K562 treated with DMSO at 1 percent for 24 hours (cell line): ENCODE measurements around the gene DLK2. TPM values are rescaled to one million over a fixed set of nuclear protein-coding genes. Genes with fewer than 3 reads are reported as not detected.

ENCODE experiments used
- total RNA-seq: library from RNA; unstranded; fragments of 300-600 nt; gene quantifications from 2 replicates; pipeline ENCODE4 v1.2.3, GENCODE V29; 2022; ENCODE audit warnings: low read depth; ENCODE audit not compliant: insufficient read depth

Gene DLK2
- total RNA-seq: 1.9 and 3.7 TPM in 2 replicates

GRCh38 chr6:43455531-43456428 is at the start of gene DLK2:
DLK2 (minus strand) TSS chr6:43455548; CDS start chr6:43454825, 723 bp downstream.

DNA sequence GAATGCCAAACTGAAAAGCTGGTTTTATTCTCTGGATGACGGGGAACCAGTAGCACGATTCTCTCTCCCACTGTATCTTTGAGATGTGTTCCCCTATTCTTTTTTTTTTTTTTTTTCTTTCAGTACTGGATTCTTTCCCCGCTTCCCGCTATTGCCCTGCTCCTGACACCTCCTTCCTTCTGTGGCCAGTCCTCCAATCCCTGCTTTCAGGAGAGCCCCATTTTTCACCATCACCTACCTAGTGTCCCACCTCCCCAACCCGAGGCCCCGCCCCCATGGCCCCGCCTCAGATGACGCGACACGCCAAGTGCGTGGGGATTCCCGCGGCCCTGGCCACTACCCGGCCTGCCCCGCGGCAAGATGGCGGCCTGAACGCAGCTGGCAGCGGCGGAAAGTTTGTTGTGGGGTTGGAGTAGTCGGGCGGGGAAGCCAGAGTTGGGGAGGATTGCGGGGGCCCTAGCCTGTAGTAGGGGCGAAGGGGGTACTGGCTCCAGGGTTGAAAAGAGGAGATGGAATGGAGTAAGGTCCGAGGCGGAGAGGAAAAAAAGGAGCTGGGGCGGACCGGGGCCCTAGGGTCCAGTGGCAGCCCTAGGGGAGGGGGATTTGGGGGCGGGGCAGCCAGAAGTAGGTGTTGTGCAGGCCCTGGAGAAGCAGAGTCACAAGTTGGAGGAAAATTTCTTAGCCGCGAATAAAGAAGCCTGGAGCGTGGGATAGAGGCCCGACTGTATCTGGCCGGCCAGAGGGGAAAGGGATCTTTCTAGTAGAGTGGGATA is 22.1 kb upstream of the DLK2 start, which contains the start of gene TJAP1:
Gene TJAP1, plus strand, starts transcription at position 336 of the 773 bp plus-strand sequence. CDS start 21,432 bp downstream, outside the sequence.

GRCh38 chr6:43427406-43428111 is 27.8 kb downstream of the DLK2 start, which contains the start of gene ABCC10:
ABCC10 (plus strand) TSS chr6:43427541; CDS start chr6:43427979, 438 bp downstream.

Other genes with a start within 250 kb of the DLK2 start
- 221 and 250 TPM in 2 replicates for gene DNPH1, start 226.1 kb downstream of the DLK2 start, total RNA-seq
- 0.05 TPM in 1 of 2 replicates, not detected in the other for gene TTBK1, start 212.1 kb downstream of the DLK2 start, total RNA-seq
- not detected in 2 replicates for gene SLC22A7, start 157.3 kb downstream of the DLK2 start, total RNA-seq
- 2.3 TPM in 1 of 2 replicates, not detected in the other for gene CRIP3, start 146.7 kb downstream of the DLK2 start, total RNA-seq
- gene ZNF318, start 85.9 kb downstream of the DLK2 start, total RNA-seq: 20.9 and 23.3 TPM in 2 replicates
- gene ABCC10, start 28.0 kb downstream of the DLK2 start, total RNA-seq: 30.5 and 32.8 TPM in 2 replicates
- 41.2 and 45.2 TPM in 2 replicates for gene TJAP1, start 22.0 kb upstream of the DLK2 start, total RNA-seq
- 1.2 and 1.3 TPM in 2 replicates for gene LRRC73, start 54.8 kb upstream of the DLK2 start, total RNA-seq
- gene YIPF3, start 61.4 kb upstream of the DLK2 start, total RNA-seq: 144 and 148 TPM in 2 replicates
- 38.0 and 45.8 TPM in 2 replicates for gene POLR1C, start 61.5 kb upstream of the DLK2 start, total RNA-seq
- gene XPO5, start 120.5 kb upstream of the DLK2 start, total RNA-seq: 58.4 and 77.1 TPM in 2 replicates
- 27.2 and 35.2 TPM in 2 replicates for gene POLH, start 120.6 kb upstream of the DLK2 start, total RNA-seq
- gene GTPBP2, start 173.7 kb upstream of the DLK2 start, total RNA-seq: 231 and 248 TPM in 2 replicates
- 71.1 and 74.5 TPM in 2 replicates for gene MAD2L1BP, start 180.3 kb upstream of the DLK2 start, total RNA-seq
- 0.60 and 0.66 TPM in 2 replicates for gene RSPH9, start 189.5 kb upstream of the DLK2 start, total RNA-seq
- 143 and 147 TPM in 2 replicates for gene MRPS18A, start 232.2 kb upstream of the DLK2 start, total RNA-seq